Right lobe of liver (tissue), 4 donors: ENCODE results near the gene UBE2F.

Experiments
- POLR2A ChIP-seq: fragments of 450-650 bp; IDR thresholded peaks from one replicate; pipeline ENCODE4 v1.6.1; 2017; ENCODE audit warnings: antibody characterized with exemption, mild to moderate bottlenecking
- TF ChIP-seq, protein P1 (sequence below), 4 donors: fragments of 200-600 bp in 3 of 4; fragments of 450-650 bp in 1 of 4; IDR thresholded peaks; one replicate each; pipeline versions ENCODE4 v1.5.1 to v1.8.0; 2016 to 2022; ENCODE audit warnings: antibody characterized with exemption in 4 of 4, mild to moderate bottlenecking in 2 of 4
- donor health status: DM: no; HTN: no; CAD: no.
- donor health status: DM: no; HTN: no; CAD: no.
- donor health status: DM: no; HTN: yes; CAD: no.

DNA sequence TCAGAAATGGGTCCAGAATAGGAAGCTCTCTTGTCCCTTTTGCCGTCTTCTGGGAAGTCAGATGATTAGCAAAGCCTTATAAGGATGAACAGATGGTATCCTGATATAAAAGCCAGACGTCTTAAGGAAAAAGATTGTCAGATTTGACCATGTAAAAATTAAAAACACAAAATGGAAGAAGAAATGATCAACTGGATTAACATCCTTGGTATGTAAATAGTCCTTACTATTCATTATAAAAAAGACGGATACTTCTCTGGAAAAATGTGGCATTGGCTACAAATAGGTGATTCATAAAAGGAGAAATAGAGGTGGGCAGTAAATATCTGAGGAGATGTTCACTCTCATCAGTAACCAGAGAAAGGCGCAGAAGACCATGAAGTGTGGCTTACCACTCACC, 60.2 kb downstream of the UBE2F start:
- TF ChIP-seq, protein P1, sequence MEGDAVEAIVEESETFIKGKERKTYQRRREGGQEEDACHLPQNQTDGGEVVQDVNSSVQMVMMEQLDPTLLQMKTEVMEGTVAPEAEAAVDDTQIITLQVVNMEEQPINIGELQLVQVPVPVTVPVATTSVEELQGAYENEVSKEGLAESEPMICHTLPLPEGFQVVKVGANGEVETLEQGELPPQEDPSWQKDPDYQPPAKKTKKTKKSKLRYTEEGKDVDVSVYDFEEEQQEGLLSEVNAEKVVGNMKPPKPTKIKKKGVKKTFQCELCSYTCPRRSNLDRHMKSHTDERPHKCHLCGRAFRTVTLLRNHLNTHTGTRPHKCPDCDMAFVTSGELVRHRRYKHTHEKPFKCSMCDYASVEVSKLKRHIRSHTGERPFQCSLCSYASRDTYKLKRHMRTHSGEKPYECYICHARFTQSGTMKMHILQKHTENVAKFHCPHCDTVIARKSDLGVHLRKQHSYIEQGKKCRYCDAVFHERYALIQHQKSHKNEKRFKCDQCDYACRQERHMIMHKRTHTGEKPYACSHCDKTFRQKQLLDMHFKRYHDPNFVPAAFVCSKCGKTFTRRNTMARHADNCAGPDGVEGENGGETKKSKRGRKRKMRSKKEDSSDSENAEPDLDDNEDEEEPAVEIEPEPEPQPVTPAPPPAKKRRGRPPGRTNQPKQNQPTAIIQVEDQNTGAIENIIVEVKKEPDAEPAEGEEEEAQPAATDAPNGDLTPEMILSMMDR (IDR thresholded peaks at IDR 0.05): no peak
- TF ChIP-seq POLR2A: no peak
